ENCODE data around the gene KIF25. TPM values are rescaled to one million over a fixed set of nuclear protein-coding genes. Genes with fewer than 3 reads are reported as not detected.

Gene KIF25, protein sequence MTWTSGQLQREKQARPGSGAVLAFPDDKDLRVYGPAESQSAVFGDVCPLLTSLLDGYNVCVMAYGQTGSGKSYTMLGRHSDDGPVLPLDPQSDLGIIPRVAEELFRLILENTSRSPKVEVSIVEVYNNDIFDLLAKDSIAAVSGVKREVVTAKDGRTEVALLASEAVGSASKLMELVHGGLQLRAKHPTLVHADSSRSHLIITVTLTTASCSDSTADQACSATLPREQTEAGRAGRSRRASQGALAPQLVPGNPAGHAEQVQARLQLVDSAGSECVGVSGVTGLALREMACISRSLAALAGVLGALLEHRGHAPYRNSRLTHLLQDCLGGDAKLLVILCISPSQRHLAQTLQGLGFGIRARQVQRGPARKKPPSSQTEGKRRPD
- not detected for total RNA-seq

DNA sequence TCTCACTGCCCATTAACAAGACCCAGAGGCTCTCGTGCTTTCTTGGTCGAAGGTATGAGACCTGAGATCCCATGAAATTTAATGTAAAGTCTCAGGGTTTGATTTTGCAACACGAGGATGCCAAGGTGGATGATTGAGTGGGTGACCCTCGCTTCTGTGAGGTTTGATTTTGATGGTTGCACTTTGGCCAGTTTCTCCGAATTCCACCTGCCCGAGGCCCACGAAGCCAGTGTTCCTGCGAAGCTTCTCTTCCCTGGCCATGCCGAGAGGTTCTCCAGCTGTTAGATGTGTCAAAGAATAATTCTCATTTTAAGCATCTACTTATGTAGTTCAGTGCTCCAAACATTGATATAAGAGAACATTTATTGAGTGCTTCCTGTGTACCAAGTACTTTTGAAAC, at the start of gene KIF25:
Gene KIF25, plus strand, starts transcription at position 30 of the 400 bp plus-strand sequence. CDS start 31,915 bp downstream, outside the sequence.

DNA sequence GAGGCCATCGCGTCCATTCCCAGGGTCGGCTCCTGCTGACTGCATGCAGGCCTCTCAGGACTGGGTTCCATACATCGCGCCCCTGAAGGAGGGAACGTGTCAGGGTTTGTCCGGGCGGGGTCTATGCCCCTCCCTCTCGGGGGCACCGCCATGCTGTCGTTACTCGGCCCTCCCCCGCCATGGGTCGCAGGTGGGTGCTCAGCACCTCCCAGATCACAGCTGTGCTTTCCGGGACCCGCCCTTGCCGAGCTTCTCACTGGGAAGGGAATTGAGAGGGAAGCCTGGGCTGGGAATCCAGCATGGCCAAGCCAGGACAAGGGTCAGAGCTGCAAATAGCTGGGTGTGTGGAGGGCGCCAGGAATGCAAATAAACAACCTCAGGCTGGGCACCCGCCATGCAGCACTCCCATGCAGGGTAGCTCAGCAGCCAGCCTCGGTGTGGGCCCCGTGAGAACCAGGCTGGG, 81.5 kb downstream of the KIF25 start, which contains the start of gene FRMD1:
Gene FRMD1, minus strand, starts transcription at position 270 of the 463 bp plus-strand sequence. Its CDS starts 118 bp downstream, at position 152.

Other genes with a start within 250 kb of the KIF25 start
- 229 TPM for gene AFDN, start 170.8 kb upstream of the KIF25 start, total RNA-seq
- gene FRMD1, start 81.5 kb downstream of the KIF25 start, total RNA-seq = not detected